Stimulated activated CD4-positive, alpha-beta T cell treated with anti-CD3 and anti-CD28 coated beads, Interleukin-12 subunit alpha, Interleukin-12 subunit beta, amount 100 ng/mL, for 4 hours (primary cell): ENCODE data around the gene P2RY8.
A peak's percentile ranks its signal among the peaks of the same experiment; 100 is the strongest.
"Not testable (repeated sequence)": the region's sequence is repeated elsewhere in the genome, so short reads cannot be mapped to it uniquely, and the experiment has no call there.

Source experiments
- DNase-seq: peaks from one replicate; pipeline ENCODE4 v3.0.0-alpha.2; 2020

Gene P2RY8

DNA sequence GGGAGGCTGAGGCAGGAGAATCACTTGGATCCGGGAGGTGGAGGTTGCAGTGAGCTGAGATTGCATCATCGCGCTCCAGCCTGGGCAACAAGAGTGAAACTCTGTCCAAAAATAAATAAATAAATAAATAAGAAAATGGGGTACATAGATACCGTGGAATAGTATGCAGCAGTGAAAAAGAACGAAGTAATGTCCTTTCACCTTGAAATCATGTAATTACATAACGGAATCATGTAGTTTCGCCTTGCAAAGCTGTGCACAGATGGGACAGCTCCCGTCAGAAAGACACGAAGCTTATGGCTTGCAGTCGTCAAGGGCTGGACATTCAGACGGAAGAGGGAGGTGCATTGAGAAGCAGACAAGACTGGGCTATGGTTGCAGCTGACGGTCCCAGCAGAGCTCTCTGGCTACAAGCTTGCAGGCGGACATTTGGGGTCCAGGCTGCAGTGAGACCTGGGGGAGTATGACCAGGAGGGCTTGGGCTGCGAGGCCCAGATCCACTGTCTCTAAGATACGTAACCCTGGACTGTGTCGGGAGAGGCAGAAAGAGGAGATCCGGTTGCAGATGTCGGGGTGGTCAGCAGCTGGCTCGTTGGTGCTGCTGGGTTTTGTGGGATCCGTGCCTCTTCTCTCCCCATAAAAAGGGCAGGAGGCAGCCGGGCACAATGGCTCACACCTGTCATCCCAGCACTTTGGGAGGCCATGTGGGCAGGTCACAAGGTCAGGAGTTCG, 6.2 kb upstream of the P2RY8 start:
- DNase-seq: no peak

DNA sequence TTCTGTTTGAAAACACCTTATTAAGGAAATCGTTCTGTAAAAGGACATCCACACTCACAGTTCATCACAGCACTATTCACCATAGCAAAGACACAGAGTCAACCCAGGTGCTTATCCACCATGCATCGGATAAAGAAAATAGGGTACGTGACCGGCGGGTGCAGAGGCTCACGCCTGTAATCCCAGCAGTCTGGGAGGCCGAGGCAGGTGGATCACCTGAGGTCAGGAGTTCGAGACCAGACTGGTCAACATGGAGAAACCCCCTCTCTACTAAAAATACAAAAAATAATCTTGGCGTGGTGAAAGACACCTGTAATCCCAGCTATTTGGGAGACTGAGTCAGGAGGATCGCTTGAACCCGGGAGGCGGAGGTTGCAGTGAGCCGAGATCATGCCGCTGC, 2.2 kb upstream of the P2RY8 start:
- DNase-seq: not testable (repeated sequence)

DNA sequence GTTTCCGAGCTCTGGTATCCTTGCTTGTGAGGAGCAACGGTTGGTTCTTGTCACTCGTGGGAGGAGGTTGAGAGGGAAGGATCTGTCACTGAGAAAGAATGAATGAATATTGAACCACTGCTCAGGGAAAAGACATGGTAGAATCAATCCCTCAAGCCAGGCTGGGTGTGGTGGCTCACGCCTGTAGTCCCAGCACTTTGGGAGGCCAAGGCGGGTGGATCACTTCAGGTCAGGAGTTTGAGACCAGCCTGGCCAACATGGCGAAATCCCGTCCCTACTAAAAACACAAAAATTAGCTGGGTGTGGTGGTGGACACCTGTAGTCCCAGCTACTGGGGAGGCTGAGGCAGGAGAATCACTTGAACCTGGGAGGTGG, 718 bp upstream of the P2RY8 start:
- DNase-seq: not testable (repeated sequence)

DNA sequence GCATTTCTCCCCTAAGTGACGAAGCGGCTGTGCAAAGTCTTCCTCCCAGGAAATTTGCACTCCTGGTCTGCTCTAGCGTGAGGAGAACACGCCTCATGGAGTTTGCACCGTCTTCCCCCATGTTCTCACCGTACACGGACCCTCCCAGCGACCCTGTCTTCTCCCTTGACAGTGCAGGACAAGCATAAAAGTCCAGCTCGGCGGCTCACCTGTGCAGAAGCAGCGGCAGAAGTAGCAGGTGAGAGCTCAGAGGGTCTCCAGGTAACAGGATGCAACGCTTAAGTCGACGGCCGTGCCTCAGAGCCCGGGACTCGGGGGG, 314 bp downstream of the P2RY8 start:
- DNase-seq: no peak

DNA sequence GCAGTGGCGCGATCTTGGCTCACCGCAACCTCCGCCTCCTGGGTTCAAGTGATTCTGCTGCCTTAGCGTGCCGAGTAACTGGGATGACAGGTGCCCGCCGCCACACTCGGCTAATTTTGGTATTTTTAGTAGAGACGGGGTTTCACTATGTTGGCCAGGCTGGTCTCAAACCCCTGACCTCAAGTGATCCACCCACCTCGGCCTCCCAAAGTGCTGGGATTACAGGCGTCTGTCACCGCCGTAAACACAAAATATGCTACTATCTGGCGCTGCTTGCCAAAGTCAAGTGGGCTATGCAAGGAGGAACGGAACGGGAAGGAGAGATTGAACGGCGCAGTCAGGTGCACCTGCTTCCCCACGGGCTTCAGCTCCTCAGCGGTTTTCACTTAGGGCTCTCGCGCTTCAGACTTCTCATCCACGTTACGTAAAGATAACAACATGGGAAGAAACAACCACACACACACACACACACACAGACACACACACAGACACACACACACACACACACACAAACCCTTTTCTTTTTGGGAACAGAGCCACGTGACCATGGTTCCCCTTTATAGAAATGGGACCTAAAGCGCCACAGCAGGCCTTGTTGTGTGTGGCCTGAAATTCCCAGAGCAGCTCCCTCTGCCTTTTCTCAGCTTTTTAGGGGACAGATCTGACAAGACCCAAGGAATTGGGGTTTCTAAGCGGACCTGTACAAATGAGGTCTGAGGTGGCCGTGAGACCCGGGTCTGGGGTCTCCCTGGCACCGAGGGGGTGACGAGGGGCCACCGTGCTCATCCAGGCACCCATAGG, 1.5 kb downstream of the P2RY8 start:
- DNase-seq: peak; percentile 22

DNA sequence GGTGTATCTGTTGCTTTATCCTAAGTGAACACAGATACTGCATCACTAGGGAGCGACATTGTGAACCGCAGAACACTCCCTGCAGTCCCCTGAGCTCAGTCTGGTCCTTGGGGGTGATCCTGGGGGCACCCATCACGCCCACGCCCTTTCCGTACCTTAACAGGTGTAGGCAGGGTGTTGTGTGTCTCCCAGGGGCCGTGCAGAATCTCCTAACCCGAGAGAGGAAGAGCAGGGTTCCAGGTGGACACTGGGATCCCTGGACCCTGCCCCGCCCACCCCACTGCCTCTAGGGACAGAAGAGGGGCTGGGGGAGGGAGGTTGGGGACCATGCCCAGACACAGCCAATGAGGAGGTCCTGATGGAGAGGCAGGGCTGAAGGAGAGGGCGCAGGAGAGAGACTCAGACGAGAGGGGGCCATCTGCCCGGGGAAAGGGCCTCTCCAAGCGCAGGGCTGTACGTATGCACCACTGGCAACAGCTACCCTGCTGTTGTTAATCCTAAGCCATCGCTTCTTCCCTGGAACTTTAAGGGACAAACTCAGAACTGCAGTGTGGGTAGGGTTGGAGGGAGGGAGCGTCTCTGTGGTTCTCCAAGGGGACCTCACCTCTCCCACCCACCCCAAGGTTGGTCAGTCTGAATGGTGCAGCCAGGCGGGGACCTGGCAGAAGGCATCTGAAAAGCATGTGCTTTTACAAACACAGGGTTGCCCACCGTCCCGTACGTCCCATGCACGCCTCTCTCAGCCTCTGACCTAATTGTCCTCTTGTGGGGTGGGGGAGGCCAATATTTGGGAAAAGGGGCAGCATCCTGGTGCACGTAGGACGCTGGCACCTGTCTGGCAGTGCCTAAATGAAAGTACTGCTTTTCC, 2.5 kb downstream of the P2RY8 start:
- DNase-seq: peak; percentile 34

DNA sequence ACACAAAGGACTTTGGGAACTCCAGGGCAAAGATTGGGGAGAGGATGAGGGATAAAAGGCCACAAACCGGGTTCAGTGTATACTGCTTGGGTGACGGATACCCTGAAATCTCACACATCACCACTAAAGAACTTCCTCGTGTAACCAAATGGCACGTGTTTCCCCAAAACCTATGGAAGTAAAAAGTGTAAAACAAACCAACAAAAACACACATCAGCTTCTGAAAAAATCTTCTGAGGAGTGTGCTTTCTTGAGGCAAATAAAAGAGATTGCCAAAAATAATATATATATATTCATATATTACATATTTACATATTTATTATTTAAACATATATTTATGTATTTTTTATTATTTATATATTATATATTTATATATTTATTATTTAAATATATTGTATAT, 3.9 kb downstream of the P2RY8 start:
- DNase-seq: no peak

DNA sequence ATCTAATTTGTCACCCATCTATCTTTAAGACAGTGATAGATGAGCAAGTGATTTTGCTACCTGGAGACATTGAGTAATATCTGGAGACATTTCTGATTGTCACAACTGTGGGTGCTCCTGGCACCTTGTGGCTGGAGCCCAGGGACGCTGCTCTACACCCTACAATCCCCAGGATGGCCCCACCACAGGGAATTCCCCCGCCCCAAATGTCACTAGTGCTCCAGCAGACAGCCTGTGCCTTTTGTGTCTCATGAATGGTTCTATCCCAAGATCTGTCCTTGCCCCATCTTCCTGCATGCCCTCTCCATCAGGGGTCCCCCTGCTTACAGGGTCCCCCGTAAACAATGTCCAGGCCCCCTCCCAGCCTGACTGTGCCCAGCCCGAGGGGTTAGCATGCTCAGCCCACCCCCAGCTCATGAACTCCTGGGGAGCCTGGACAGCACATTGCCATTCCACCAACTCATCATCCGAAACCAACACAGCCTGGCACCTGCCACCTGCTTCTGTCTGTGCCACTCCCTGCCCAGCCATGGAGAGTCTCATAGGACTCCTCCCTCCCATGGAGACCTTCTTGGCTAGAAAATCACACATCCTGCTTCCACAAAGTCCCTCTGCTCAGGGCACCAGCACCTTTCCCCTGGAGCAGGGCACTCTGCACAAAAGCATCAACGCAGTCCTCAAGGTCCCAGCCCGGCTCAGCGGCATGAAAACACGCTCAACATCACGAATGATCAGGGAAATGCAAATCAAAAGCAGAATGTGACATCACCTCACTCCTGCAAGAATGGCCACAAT, 5.7 kb downstream of the P2RY8 start:
- DNase-seq: no peak

DNA sequence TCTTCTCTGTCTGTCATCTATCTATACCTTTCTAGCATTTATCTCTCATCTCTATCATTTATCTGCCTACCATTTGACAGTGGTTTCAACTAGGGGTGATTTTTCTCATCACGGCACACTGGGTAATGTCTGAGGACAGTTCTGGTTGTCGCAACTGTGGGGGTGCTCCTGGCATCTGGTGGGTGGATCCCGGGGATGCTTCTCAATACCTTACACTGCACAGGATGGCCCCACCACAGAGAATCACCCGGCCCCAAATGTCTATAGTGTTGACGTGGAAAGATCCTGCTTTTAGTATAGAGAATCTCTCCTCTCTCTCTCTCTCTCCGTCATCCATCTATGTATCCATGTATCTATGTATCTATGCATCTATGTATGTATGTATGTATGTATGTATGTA, 7.2 kb downstream of the P2RY8 start:
- DNase-seq: no peak

DNA sequence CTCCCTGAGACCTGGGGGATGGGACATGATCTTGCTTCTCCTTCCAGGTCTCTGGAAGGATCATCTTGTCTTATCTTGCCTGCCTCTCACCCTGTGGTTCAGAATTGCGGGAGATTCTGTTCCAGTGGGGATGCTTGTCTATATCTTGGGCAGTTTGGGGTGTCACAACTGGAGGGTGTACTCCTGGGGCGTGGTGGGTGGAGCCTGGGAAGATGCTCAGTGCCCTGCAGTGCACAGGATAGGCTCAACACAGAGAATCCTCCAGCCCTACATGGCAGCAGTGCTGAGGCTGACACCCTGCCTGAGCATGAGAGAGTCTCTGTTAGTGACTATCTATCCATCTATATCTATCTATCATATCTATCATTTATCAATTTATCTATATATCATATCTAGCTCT, 7.7 kb downstream of the P2RY8 start:
- DNase-seq: no peak

DNA sequence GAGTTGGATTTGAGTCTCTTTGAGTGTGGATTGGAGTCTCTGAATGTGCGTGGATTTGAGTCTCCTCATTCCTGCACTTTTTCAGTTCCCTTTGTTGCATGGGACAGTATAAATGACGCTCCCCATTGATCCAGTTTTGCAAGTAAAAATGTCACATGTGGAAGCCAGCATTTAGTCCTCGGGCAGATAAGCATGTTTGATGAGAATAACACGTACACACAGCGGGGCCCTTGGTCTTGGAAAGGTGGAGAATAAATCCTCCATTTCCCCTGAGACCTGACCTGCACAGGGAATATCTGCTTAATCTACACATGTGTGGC, 8.1 kb downstream of the P2RY8 start:
- no peak for DNase-seq

DNA sequence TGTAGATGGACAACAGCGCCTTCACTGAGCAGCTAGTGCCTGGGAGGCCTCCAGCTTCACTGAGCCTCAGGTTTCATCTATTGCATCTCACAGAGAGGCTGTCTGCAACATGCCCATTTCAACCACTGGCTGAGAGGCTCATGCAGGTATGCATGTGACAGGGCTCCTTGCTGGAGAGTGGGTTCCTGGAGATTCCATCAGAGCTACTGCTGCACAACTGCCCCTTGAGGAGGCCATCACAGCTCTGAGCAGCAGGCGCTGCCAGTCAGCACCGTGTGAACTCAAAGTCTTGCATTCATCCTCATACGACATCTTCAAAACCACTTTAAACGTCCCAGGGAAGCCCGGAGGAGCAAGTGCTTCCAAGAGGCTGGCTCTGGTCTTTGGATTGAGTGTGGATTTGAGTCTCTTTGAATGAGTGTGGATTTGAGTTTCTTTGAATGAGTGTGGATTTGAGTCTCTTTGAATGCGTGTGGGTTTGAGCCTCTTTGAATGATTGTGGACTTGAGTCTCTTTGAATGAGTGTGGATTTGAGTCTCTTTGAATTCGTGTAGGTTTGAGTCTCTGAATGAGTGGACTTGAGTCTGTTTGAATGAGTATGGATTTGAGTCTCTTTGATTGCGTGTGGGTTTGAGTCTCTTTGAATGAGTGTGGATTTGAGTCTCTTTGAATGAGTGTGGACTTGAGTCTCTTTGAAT, 8.7 kb downstream of the P2RY8 start:
- DNase-seq: no peak

DNA sequence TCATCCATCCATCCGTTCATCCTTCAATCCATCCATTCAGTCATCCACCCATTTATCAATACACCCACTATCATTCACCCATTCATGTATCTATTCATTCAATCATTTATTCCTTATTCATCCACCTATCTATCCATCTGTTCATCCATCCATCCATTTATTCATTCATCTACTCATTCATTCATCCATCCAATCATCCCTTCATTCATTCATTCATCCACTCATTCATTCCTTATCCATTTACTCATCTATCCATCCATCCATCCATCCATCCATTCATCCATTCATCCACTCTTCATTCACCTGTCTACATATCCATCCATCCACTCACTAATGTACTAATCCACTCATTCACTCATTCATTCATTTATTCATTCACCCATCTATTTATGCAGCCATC, 9.5 kb downstream of the P2RY8 start:
- no peak for DNase-seq

DNA sequence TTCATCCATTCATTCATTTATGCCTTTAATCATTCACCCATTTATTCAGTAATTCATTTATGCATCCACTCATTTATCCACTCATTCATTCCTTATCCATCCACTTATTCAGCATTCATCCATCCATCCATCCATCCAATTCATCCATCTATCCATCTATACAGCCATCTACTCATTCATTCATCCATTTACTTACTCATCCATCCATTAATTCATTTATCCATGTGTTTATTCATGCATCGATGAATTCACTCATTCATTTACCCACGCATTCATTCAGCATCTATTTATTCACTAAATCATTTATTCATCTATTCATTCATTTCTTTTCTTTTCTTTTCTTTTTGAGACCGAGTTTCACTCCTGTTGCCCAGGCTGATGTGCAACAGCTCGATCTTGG, 10.4 kb downstream of the P2RY8 start:
- DNase-seq: no peak

DNA sequence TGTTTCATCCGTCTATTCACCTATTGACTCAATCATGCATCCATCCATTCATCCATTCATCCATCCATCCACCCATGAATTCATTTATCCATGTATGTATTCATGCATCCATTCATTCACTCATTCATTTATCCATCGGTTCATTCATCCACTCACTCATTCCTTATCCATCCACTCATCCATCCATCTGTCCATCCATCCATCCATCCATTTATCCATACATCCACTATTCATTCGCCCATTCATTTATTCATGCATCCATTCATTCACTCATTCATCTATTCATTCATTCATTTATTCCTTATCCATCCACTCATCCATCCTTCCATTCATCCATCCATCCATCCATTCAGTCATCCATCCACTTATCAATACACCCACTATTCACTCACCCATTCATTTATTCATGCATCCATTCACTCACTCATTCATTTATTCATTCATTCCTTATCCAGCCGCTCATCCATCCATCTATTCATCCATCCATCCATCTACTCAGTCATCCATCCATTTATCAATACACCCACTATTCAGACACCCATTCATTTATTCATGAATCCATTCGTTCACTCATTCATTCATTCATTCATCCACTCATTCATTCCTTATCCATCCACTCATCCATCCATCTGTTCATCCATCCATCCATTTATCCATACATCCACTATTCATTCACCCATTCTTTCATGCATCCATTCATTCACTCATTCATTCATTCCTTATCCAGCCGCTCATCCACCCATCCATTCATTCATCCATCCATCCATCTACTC, 11.2 kb downstream of the P2RY8 start:
- DNase-seq: no peak

DNA sequence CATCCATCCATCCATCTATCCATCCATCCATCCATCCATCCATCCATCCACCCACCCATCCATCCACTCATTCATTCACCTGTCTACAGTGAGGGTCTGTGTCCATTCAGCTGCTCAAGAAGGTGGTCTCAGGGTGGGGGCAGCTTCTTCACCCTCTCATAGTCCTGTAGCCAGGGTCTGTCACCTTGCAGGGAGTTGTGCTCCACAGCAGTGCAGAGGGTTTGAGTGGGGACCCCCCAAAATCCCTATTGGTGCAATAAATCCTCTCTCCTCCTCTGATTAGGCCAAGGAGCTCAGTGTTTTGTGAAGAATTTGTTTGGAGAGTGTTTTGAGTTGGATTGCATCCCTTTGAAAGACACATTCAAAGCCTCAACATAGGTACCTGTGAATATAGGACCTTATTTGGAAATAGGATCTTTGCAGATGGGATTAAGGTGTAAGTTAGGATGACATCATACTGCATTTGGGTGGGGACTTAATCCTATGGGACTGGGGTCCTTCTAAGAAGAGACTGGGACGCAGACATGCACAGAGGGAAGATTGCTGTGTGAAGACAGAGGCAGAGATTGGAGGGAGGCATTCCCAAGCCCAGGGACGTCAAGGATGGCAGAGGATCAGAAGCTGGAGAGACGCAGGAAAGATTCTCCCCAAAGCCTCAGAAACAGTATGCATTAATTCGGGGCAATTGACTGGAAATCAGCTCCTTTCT, 12.0 kb downstream of the P2RY8 start:
- no peak for DNase-seq

DNA sequence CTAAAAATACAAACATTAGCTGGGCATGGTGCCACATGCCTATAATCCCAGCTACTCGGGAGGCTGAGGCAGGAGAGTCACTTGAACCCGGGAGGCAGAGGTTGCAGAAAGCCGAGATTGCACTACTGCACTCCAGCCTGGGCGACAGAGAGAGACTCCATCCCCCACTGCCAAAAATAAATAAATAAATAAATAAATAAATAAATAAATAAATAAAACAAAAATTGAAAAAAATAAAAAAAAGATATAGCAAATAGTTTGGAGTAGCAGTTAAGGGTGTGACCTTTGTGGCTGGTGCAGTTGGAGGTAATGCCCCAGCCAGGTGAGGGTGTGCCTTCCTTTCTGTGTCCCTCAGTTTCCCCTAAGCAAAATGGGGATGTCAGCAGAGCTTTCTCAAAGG, 14.1 kb downstream of the P2RY8 start:
- DNase-seq: not testable (repeated sequence)

DNA sequence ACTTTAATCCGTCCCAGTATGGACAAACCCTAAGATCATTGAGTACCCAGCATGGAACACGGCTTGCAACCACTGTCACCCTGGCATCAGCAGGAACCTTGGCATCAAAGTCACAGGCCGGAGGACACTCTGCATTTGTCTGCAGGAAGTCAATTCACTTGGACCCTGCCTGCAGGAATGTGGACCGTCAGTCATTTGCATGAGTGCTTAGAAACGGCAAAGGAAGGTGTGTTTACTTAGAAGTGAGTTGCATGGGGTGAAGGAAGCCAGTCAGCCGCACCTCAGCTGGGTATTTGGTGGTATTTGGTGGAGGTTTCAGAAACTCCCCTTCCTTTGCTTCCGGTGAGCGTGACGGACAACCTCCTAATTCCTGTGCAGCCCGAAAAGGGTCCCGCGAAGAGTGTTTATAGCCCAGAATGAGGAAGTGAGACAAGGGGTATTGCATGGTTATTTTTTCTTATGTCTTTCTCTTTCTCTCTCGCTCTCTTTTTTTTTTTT, 15.5 kb downstream of the P2RY8 start:
- DNase-seq: no peak

DNA sequence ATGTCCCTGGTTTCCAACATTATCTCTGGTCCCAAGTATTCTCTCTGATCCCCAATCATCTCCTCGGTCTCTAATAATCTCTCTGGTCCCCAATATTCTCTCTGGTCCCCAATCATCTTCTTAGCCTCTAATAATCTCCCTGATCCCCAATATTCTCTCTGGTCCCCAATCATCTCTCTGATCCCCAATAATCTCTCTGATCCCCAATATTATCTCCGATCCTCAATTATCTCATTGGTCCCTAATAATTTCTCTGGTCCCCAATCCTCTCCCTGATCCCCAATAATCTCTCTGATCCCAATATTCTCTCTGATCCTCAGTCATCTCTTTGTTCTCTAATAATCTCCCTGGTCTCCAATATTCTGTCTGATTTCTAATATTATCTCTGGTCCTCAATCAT, 16.6 kb downstream of the P2RY8 start:
- DNase-seq: no peak

DNA sequence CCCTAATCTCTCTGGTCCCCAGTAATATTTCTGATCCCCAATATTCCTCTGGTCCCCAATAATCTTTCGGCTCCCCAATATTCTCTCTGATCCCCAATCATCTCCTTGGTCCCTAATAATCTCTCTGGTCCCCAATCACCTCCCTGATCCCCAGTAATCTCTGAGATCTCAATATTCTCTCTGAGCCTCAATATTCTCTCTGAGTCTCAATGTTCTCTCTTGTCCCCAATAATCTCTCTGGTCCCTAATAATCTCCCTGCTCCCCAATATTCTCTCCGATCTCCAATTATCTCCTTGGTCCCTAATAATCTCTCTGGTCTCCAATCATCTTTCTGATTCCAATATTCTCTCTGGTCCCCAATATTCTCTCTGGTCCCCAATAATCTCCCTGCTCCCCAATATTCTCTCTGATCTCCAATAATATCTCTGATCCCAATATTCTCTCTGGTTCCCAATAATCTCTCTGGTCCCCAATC, 17.9 kb downstream of the P2RY8 start:
- DNase-seq: no peak

DNA sequence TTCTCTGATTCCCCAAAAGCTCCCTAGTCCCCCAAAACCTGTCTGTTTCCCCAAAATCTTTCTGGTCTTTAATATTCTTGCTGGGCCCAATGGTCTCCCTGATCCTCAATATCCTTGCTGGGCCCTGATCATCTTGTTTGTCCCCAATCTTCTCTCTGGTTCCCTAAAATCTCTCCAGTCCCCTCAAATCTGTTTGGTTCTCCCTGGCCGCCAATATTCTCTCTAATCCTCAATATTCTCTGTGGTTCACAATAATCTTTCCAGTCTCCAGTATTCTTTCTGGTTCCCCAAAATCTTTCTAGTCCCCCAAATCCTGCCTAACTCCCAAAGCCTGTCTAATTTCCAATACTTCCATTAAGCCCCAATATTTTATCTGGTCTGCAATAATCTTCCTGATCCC, 18.5 kb downstream of the P2RY8 start:
- DNase-seq: no peak
